HG03159 (cell line): ENCODE results near the gene CEP350.

Experiments used
- ATAC-seq: cut with Tn5 transposase; IDR thresholded peaks from one replicate; pipeline ENCODE4 v1.9.1; 2021; ENCODE audit warnings: mild to moderate bottlenecking, moderate library complexity; ENCODE audit not compliant: unreplicated experiment

CEP350 gene, protein sequence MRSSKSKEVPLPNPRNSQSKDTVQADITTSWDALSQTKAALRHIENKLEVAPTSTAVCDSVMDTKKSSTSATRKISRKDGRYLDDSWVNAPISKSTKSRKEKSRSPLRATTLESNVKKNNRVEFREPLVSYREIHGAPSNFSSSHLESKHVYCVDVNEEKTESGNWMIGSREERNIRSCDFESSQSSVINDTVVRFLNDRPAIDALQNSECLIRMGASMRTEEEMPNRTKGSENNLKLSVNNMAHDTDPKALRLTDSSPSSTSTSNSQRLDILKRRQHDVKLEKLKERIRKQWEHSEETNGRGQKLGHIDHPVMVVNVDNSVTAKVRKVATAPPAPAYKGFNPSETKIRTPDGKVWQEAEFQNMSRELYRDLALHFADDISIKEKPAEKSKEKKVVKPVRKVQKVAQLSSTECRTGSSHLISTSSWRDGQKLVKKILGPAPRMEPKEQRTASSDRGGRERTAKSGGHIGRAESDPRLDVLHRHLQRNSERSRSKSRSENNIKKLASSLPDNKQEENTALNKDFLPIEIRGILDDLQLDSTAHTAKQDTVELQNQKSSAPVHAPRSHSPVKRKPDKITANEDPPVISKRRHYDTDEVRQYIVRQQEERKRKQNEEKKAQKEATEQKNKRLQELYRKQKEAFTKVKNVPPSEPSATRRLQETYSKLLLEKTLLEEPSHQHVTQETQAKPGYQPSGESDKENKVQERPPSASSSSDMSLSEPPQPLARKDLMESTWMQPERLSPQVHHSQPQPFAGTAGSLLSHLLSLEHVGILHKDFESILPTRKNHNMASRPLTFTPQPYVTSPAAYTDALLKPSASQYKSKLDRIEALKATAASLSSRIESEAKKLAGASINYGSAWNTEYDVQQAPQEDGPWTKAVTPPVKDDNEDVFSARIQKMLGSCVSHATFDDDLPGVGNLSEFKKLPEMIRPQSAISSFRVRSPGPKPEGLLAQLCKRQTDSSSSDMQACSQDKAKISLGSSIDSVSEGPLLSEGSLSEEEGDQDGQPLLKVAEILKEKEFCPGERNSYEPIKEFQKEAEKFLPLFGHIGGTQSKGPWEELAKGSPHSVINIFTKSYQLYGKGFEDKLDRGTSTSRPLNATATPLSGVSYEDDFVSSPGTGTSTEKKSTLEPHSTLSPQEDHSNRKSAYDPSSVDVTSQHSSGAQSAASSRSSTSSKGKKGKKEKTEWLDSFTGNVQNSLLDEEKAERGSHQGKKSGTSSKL (N-terminal part only)

GRCh38 chr1:179954493-179955286 is at the start of gene CEP350:
Gene CEP350, plus strand, starts transcription at chr1:179954810. Its CDS starts 31,372 bp downstream, at chr1:179986182.
- ATAC-seq, result peak; percentile 89

- no peak for ATAC-seq
Measured at GRCh38 chr1:179910934-179911333, 43.7 kb upstream of the CEP350 start.

- ATAC-seq, result no peak
Measured at GRCh38 chr1:179911812-179912211, 42.8 kb upstream of the CEP350 start.

DNA sequence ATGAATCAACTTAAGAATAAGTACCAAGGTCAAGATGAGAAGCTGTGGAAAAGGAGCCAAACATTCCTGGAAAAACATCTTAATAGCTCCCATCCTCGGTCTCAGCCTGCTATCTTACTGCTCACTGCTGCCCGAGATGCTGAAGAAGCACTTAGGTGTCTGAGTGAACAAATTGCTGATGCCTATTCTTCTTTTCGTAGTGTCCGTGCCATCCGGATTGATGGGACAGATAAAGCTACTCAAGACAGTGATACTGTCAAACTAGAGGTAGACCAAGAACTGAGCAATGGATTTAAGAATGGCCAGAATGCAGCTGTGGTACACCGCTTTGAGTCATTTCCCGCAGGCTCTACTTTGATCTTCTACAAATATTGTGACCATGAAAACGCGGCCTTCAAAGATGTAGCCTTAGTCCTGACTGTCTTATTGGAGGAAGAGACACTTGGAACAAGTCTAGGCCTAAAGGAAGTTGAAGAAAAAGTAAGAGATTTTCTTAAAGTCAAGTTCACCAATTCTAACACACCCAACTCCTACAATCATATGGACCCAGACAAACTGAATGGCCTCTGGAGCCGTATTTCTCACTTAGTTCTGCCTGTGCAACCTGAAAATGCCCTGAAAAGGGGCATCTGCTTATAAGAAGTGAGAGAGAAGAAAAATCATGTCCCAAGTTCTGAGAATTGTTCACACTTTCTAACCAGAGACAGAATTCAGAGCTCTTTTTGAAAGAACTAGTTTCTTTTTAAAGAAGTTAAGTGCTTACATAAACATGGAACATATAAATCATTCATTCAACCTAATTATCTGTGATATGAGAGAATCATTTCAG is 36.8 kb upstream of the CEP350 start:
- ATAC-seq, result no peak

GRCh38 chr1:179921472-179921871 is 33.1 kb upstream of the CEP350 start:
- ATAC-seq, result no peak

DNA sequence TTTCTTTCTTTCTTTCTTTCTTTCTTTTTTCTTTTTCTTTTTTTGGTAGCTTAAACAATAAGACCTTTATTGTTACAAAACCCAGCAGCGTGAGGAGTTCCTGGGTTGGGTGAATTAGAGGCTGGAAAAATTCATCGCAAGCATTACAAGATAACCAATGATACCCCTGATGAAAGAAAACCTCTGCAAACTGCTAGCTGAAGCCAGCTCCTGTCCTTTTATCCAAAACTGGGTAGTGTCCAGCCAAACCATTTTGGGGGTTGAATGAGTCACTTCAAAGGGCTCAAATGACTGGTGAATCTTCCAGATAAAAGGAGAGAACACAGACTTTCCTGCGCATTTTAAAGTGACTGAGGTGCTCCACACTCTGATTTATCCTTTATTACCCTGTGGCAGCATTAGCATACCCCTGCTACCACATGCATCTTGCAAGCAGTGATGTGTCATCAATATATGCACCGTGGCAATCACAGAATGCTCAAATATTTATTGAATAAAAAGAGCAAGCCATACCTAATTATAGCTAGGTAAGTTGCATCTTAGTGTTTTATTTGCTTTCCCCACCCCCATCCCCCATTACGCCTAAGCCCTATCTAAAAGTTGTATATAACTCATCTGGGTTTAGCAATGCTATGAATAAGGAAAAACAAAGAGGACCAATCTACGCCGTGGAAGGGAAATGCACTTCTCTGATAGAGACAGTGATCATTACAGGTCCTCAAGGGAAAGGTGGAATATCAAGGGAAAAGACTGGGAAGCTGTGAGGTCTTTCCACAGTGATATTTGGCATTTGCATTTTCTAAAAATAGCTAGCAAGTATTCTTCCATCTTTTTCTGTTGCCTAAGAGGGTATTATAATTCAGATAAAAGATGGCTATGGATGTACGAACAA is 32.4 kb upstream of the CEP350 start:
- no peak for ATAC-seq

DNA sequence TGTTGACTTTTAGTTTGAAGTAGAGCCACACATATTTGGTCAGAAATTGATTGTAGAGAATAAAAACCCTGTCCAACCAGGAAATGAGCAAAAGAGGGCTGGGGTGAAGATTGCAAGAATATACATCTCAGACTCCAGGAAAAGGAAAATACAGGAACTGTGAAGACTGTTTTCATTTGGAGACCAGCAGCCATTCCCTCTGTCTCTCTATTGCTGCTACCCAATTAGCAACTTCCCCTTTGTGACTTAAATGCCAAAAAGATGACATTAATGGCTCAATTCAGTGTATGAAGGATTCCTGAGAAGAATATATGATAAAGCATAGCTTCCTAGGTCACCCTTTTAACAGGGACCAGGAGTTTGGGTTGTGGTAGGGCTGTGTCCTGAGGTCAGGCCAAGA is 31.6 kb upstream of the CEP350 start:
- no peak for ATAC-seq

DNA sequence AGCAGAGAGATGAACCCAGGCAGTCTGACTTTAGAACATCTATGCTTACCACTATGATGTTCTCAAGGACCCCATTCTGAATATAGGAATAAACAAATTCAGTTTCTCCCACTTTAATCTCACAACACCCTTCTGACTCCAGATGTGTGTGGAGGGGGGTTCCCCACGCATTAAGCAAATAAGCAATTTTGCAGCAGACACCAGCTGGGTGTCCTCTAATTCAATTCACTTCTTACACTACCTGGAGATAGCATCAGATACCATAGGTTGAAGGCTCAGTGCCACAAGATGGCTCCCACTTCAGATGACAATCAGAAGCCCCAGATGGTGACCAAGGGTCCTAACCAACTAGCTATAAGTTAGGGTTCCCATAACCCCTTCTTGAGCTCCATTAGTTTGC is 30.3 kb upstream of the CEP350 start:
- ATAC-seq, result no peak

GRCh38 chr1:179925302-179925701 is 29.3 kb upstream of the CEP350 start:
- no peak for ATAC-seq

- no peak for ATAC-seq
Measured at GRCh38 chr1:179925922-179926849, 28.4 kb upstream of the CEP350 start.

GRCh38 chr1:179926850-179927205 is 27.8 kb upstream of the CEP350 start:
- no peak for ATAC-seq

DNA sequence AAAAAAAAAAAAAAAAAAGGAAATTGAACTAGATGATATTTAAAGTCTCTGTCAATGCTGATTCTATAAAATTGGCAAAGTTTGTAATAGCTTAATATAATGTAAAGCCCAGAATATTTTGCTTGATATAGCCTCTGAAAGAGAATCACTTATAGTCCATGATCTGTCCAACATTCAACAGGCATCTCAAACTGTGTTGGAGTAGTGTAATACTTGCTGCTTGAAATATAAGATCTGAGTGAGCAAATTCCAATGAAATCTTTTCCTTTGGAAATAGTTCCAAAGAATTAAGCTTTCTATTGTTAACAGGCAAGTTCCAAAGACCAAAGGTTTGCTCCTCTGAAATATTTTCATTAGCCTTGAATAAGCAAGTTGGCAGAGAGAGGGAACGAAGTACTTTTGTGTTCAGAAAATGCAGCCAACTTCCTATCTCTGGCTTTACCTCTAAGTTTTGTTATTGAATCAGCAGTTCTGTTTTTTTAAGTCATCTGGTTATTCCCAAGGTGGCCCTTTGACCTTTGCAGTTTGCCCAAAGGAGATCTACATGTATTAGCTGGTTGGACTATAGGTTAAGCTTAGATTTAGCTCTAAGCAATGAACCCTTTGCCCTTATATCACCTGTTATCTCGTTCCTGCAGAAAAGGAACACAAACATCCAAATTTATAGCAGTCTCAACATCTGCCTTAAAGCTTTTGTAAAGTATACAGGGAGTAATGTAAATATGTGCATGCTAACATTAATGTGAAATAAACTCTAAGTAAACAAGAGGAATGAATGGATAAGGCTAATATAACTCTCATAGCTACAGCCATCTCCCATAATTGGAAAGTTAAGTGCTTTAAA is 24.4 kb upstream of the CEP350 start:
- no peak for ATAC-seq

DNA sequence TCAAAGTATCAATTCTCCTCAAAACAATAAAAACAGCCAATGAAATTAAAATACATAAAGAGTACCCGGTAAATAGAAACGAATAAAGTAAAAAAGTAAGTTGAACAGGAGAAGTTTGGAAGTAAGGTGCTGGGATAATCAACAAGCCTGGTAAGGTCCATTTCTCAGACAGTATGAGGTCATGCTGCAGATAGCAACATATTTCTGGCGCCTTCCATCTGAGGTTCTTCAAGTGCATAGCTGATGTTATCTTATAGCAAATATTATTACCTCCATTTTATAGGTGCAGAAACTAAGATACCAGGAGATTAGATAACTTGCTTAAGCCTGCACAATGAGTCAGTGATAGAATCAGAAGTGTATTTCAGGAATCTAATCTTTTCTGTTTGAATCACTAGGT is 23.7 kb upstream of the CEP350 start:
- no peak for ATAC-seq

- no peak for ATAC-seq
Measured at GRCh38 chr1:179933219-179933618, 21.4 kb upstream of the CEP350 start.

DNA sequence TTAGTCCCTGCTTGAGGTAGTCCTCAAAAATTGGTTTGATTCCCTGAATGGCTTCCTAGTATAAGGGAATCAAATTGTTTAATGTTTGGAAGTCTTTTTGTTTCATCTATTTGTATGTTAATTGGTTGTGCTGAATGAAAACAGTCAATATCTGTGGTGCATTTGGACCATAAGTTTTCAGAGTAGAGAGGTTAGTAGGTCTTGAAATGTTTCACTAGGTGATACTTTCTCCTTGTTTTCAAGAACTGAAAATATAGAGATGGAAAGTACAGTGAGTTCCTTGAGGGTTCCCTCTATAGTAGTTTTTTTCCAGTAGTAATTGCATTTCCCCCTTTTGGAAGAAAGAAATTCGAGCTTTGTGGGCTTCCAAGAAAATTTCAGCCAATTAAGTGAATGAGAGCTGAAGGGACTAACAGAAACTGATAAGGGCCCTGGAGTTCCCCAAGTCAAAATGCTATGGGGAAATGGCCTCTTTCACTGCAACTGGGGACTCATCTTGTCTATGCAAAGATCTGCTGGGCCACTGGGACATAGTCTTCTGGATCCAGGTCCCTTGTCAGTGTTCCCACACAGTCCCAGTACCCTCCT is 18.6 kb upstream of the CEP350 start:
- no peak for ATAC-seq

GRCh38 chr1:179937668-179938254 is 16.8 kb upstream of the CEP350 start:
- no peak for ATAC-seq
